Memory B cell (primary cell): ENCODE measurements around the gene UNK.
"Not testable (repeated sequence)": the region's sequence is repeated elsewhere in the genome, so short reads cannot be mapped to it uniquely, and the experiment has no call there.

Source experiments
- ATAC-seq: fragments of 150-1000 bp; cut with Tn5 transposase; 2 replicates; pipeline ENCODE4 v1.10.0; 2021; ENCODE audit warnings: low read depth, mild to moderate bottlenecking, moderate library complexity
- DNase-seq, 2 donors: peaks; one replicate each; pipeline ENCODE4 v3.0.0; 2022; ENCODE audit warnings: low spot score in 2 of 2
- H3K27ac Mint-ChIP-seq: one replicate; pipeline ENCODE4 v1.8.0; 2022; ENCODE audit warnings: mild to moderate bottlenecking, moderate library complexity, mixed read lengths
- H3K27me3 Mint-ChIP-seq: one replicate; pipeline ENCODE4 v1.8.0; 2022; ENCODE audit warnings: mixed read lengths
- H3K36me3 Mint-ChIP-seq: one replicate; pipeline ENCODE4 v1.8.0; 2022; ENCODE audit warnings: mild to moderate bottlenecking, mixed read lengths
- H3K4me1 Mint-ChIP-seq: one replicate; pipeline ENCODE4 v1.8.0; 2022; ENCODE audit warnings: mixed read lengths
- H3K4me3 Mint-ChIP-seq: one replicate; pipeline ENCODE4 v1.8.0; 2022; ENCODE audit warnings: mild to moderate bottlenecking, moderate library complexity, mixed read lengths
- H3K9me3 Mint-ChIP-seq: one replicate; pipeline ENCODE4 v1.8.0; 2022; ENCODE audit warnings: mixed read lengths

UNK gene

DNA sequence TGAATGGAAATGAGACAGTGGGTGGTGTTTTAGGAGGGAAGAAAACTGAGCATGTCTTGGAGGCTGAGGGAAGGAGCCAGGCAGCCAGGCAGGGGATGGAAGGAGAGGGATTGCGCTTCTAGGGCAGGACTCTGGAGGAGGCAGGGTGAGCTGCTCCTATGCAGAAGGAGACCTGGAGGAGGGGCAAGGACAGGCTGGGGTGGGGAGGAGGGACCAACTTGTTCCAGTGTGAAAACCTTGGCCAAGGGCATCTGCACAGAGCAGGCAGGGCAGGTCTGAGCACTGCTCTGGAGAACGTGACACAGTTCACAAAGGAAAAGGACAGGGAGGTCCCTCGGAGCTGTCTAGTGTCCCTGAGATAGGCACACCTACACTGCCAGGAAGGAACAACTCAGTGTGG lies 25.1 kb upstream of the UNK start:
- Mint-ChIP-seq H3K4me1 (peaks cover 11% of the 10 kb centered on the region), H3K36me3 (peaks cover 1% of the 10 kb centered on the region), H3K27ac (no peak overlapping the region), H3K27me3 (peaks cover 2% of the 10 kb centered on the region), H3K9me3 (no peaks in the 10 kb centered on the region), H3K4me3 (no peak overlapping the region)
- DNase-seq (no peak), ATAC-seq (no peak)

DNA sequence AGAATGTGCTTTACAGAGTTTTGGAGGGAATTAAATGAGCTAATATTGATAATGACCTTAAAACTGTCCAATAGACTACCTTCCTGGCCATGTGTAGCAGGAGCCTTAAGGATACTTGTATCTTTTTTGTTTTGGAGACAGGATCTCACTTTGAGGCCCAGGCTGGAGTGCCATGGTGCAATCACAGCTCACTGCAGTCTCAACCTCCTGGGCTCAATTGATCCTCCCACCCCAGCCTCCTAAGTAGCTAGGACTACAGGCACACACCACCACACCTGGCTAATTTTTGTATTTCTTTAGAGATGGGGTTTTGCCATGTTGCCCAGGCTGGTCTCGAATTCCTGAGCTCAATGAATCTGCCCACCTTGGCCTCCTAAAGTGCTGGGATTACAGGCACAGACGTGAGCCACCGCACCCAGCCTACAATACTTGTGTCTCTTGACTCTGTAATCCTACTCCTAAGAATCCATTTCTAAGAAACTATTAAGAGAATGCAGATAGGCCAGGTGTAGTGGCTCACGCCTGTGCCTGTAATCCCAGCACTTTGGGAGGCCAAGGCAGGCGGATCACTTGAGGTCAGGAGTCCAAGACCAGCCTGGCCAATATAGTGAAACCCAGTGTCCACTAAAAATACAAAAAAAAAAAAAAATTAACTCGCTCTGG lies 24.5 kb upstream of the UNK start:
- H3K9me3 Mint-ChIP-seq, H3K4me3 Mint-ChIP-seq, H3K4me1 Mint-ChIP-seq, DNase-seq, H3K27me3 Mint-ChIP-seq, H3K36me3 Mint-ChIP-seq, ATAC-seq, H3K27ac Mint-ChIP-seq: not testable (repeated sequence)

DNA sequence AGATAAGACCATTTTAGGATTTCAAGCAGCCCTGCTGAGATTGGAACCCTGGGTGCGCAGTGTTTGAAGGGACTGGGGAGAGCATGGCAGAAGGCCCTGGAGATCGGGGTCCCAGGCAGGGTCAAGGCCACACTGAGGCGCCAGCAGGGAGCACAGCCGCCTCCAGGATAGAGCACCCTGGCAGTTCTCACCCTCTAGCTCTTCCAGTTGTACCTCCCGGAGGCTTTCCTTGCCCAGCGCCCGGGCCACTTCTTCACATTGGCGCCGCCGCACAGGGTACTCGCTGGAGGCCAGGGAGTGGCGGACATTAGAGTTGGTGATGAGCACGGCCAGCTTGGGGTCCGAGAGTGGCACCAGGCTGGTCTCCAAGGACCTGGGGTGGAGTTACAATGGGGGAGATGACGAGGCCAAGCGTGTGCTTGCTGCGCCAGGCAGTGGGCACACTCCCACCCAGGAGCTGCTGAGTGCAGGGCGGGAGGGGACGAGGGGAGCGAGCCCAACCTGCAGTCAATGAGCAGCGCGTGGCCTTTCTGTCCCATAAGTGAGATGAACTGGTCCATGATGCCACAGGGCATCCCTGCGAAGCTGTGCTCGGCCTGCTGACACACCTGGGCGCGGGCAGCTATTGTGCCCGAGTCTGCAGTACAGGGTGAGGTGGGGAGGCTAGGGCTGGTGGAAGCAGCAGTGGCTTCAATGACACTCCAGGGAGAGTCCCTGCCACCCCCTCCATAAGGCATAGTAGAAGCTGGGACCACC lies 21.9 kb upstream of the UNK start:
- no peak for ATAC-seq
- Mint-ChIP-seq H3K4me1 (peaks cover 6% of the 10 kb centered on the region), H3K27me3 (no peaks in the 10 kb centered on the region), H3K27ac (no peak overlapping the region), H3K36me3 (peaks cover 1% of the 10 kb centered on the region), H3K9me3 (no peaks in the 10 kb centered on the region), H3K4me3 (peak overlapping the region; percentile 52)
- no peak for DNase-seq

DNA sequence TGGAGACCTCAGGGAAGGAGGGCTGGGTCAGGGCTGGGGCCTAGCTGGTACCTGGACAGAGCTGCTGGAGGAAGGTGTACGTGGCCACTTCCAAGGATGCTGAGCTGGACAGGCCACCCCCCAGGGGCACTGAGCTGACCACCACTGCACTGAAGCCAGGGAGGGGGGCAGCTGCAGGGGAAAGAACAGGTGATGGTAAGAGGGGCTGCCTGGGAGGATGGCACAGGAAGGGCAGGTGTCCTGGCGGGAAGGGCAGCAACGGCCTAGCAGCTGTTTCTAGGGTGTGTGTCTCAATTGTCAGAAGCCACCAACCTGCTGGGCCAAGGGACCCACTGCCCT lies 21.4 kb upstream of the UNK start:
- no peak for ATAC-seq
- H3K27ac Mint-ChIP-seq, result no peak overlapping the region
- H3K4me3 Mint-ChIP-seq, result peak overlapping the region; percentile 30
- no peaks in the 10 kb centered on the region for H3K27me3 Mint-ChIP-seq
- no peak for DNase-seq
- peaks cover 6% of the 10 kb centered on the region for H3K4me1 Mint-ChIP-seq
- no peaks in the 10 kb centered on the region for H3K9me3 Mint-ChIP-seq
- H3K36me3 Mint-ChIP-seq, result peaks cover 1% of the 10 kb centered on the region

DNA sequence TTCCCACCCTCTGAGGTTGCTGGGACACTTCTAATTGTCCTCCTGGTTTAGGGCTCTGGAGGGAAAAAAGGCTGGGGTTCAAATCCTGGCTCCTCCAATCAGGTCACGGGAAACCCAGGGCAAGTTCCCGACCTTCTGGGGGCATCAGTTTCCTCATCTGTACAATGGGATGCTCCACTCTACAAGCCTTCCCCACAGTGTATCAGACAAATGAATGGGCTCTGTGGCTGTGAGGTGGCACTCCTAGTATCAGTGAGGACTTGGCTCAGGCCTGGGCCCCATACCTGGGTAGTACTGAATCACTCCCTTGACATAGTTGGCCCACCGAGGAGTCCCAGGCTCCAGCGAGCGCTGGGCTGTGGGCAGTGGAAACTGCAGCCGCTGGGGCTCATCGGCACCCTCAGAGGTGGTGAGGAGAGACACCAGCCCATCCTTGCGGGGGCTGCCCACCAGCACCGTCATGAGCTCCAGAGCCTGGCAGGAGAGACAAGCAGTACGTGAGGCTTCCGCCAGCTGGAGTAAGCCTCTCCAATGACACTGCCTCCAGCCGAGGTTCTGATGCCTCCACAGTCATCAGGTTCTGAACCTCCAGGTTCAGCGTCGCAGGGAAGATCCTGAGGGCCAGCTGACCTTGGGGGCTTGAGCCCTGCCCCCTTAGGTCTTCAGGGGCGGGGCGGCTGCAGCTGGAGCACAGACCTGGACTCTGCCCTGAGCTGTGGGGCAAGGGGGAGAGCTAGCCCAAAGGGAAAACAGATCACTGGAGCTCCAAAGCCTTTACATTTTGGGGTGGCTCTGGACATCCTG lies 20.8 kb upstream of the UNK start:
- H3K4me1 Mint-ChIP-seq, result peaks cover 6% of the 10 kb centered on the region
- H3K9me3 Mint-ChIP-seq, result no peaks in the 10 kb centered on the region
- DNase-seq (no peak), ATAC-seq (no peak)
- peak overlapping the region; percentile 85 for H3K4me3 Mint-ChIP-seq
- peak overlapping the region; percentile 41 for H3K27ac Mint-ChIP-seq
- H3K27me3 Mint-ChIP-seq, result no peaks in the 10 kb centered on the region
- no peaks in the 10 kb centered on the region for H3K36me3 Mint-ChIP-seq

DNA sequence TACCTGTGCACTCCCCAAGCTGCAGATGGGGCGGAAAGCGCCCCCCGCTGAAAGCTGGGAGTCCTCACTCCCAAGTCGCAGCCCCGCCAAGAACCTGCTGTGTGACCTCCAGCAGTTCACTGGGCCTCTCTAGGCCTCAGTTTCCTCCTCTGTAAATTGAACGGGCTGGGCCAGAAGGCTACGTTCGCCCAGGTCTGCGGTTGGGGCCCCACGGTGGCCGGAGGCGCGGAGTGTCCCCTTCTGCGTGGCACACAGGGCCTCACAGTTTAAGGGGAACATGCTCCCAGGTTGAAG lies 20.2 kb upstream of the UNK start:
- no peaks in the 10 kb centered on the region for H3K27me3 Mint-ChIP-seq
- H3K36me3 Mint-ChIP-seq, result no peaks in the 10 kb centered on the region
- H3K4me3 Mint-ChIP-seq, result peak overlapping the region; percentile 85
- ATAC-seq (no peak), DNase-seq (no peak)
- H3K4me1 Mint-ChIP-seq, result peaks cover 6% of the 10 kb centered on the region
- peak overlapping the region; percentile 41 for H3K27ac Mint-ChIP-seq
- H3K9me3 Mint-ChIP-seq, result no peaks in the 10 kb centered on the region

DNA sequence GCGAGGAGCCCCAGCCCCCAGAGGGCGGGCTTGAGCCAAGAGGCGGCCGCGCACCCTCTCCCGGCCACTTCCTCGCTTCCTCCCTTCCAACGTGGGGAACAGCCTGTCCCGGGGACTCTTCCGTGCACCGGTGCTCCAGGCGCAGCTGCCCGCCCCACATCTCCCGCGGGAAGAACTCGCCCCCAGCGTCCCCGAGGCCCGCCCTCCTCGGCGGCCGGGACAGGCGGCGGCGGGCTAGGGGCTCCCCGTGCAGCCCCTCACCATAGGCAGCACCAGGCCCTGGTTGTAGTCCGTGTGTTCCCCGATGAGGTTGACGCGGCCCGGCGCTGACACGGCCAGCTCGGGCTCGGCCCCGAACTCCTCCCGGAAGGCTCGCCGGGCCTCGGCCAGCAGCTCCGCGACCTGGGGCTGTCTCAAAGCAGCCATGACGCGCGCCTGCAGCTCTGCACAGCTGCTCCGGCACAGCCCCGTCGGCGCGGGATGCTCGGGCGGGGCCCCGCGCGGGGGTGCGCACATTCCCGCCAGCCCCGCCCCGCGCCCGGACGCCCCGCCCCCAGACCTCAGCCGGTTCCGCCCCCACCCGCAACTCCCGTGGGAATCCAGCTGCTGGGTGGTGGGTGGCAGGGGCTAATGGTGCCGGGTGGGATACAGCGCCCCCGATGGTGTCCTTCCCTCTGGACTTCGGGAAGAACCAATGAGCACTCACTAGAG lies 19.7 kb upstream of the UNK start, which contains the start of gene GALK1:
Gene GALK1, minus strand, starts transcription at position 482 of the 711 bp plus-strand sequence. Its CDS starts 56 bp downstream, at position 426.
- Mint-ChIP-seq H3K27ac (peak within 1 kb of the TSS; percentile 41), H3K9me3 (no peaks in the 10 kb centered on the region), H3K27me3 (no peaks in the 10 kb centered on the region), H3K36me3 (no peaks in the 10 kb centered on the region), H3K4me3 (peak within 1 kb of the TSS; percentile 85), H3K4me1 (peaks cover 6% of the 10 kb centered on the region)
- DNase-seq (peak; percentile 73), ATAC-seq (peak; percentile 95)

DNA sequence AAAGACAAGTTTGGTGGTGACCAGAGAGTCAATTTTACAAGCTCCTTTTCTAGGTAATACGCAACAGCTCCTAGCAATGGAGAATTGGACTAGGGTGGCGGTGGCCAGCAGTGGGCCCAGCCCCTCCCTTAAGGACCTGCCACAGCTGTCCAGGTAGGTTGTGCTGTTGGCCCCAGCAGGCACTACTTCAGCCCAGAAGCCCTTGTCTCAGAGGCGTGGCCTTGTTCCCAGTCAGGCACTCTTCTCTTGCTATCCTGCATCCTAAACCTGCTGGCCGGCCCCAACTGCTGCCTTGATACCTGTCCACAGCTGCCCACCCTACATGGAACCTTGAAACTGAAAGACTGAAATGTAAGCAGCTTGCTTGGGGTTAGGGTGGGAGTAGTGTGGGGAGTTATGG lies 18.6 kb upstream of the UNK start:
- peak overlapping the region; percentile 85 for H3K4me3 Mint-ChIP-seq
- H3K27ac Mint-ChIP-seq, result no peak overlapping the region
- no peak for DNase-seq

DNA sequence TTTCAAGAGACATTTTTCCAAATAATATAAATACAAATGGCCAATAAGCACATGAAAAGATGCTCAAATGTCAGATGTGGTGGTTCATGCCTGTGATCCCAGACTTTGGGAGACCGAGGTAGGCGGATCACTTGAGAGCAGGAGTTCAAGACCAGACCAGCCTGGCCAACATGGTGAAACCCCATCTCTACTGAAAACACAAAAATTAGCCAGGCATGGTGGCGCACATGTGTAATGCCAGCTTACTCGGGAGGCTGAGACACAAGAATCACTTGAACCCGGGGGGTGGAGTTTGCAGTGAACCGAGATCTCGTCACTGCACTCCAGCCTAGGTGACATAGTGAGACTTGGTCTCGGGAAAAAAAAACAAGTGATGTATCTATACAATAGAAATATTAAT lies 16.7 kb upstream of the UNK start:
- Mint-ChIP-seq H3K4me1 (peaks cover 6% of the 10 kb centered on the region), H3K9me3 (no peaks in the 10 kb centered on the region), H3K27ac (no peak overlapping the region), H3K36me3 (no peaks in the 10 kb centered on the region), H3K4me3 (no peak overlapping the region), H3K27me3 (no peaks in the 10 kb centered on the region)
- DNase-seq (no peak), ATAC-seq (no peak)

More for the DNA sequence above, 18.6 kb upstream of the UNK start:
- H3K9me3 Mint-ChIP-seq, result no peaks in the 10 kb centered on the region
- peaks cover 6% of the 10 kb centered on the region for H3K4me1 Mint-ChIP-seq
- H3K27me3 Mint-ChIP-seq, result no peaks in the 10 kb centered on the region
- H3K36me3 Mint-ChIP-seq, result no peaks in the 10 kb centered on the region
- no peak for ATAC-seq

DNA sequence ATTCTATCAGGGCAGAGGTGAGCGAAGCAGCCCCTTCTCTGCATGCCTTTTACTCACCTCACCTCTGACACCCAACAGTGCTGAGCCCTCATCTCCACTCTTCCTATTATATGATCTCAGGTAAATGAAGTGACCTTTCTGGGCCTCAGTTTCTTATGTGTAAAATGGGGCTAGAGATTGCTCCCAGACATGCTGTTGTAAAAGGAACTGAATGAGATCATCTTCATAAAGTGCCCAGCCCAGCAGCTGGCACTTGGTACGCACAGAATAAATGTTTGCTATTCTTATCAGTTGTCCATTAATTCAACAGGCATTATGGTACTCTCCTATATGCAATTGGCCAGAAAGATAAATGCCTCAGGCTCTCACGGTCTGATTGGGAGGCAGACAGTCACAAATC lies 15.1 kb upstream of the UNK start:
- Mint-ChIP-seq H3K36me3 (no peaks in the 10 kb centered on the region), H3K27me3 (no peaks in the 10 kb centered on the region)

DNA sequence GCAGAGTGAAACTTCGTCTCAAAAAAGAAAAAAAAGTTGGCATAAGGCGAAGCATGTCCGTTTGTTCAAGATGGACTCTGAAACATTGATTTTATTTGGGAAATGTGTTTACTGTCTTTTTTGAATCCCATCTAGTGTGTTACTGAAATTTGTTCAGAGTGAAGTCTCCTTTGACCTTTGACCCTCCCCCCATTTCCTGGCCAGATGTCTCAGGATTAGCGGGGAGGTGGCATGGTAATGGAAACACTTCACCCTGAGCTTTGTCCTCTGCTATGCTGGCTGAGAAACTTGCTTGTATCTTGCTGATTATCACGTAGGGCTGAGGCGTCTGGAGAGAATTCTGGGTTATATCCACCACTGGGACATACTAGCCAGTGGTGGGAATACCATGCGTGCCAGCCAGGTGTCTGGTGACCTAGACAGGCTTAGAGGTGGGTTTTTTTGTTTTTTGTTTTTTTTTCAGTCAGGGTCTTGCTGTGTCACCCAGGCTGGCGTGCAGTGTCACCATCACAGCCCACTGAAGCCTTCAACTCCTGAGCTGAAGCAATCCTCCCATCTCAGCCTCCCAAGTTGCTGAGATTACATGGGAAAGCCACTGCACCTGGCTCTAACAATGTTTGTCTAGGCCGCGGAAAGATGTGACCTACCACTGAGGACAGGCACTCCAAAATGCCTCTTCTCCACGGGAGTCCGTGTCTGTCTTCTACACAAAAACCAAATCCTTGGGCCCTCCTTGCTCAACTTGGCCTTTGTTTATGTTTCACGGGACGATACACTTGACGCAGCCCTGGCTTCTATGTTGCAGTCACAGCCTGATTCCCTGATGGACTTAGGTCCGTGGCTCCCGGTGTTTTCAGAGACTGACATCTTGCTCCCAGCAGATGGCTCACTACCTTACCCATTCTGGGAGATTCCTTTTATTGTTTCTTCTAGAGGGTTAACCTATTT lies 13.0 kb upstream of the UNK start:
- no peak for ATAC-seq
- DNase-seq, result no peak
- no peaks in the 10 kb centered on the region for H3K36me3 Mint-ChIP-seq
- peaks cover 12% of the 10 kb centered on the region for H3K4me1 Mint-ChIP-seq
- no peak overlapping the region for H3K27ac Mint-ChIP-seq
- no peaks in the 10 kb centered on the region for H3K9me3 Mint-ChIP-seq
- H3K27me3 Mint-ChIP-seq, result no peaks in the 10 kb centered on the region
- no peak overlapping the region for H3K4me3 Mint-ChIP-seq

More for the DNA sequence above, 15.1 kb upstream of the UNK start:
- H3K4me1 Mint-ChIP-seq, result peaks cover 6% of the 10 kb centered on the region
- no peak overlapping the region for H3K4me3 Mint-ChIP-seq
- H3K9me3 Mint-ChIP-seq, result no peaks in the 10 kb centered on the region
- no peak overlapping the region for H3K27ac Mint-ChIP-seq
- no peak for DNase-seq
- ATAC-seq, result no peak

DNA sequence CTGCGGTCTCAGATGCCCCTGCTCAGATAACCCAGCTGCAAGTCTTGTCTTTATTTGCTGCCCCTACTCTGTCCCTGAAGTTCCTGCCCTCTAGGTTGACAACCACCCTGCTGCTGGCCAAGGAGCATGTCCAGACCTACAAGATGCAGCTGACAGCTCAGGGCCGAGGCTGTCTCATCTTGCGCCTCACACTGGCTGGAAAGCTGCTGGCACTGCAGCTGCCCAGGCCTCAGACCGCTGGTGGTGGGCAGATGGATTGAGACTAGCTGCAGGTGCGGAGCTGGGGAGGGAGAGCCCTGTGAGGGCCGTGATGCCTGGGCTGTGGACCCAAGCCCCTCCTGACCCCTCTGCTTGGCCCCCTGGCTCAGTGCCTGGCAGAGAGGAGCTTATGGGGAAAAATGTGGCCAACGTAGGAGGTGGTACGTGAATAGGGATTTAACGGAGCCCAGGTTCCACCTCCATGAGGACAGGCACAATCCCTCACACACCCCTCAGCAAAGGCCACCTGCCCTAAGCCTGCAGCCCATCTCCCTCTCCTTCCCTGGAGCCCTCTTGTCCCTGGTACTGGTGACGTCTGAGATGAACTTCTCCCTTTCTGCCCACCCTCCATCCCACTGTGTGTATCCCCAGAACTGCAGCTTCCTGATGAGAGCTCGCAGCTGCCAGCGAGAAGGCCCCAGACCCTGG lies 11.3 kb upstream of the UNK start:
- ATAC-seq, result no peak
- Mint-ChIP-seq H3K27ac (no peak overlapping the region), H3K4me1 (peaks cover 20% of the 10 kb centered on the region), H3K4me3 (no peak overlapping the region), H3K9me3 (no peaks in the 10 kb centered on the region), H3K27me3 (no peaks in the 10 kb centered on the region), H3K36me3 (peaks cover 5% of the 10 kb centered on the region)
- no peak for DNase-seq
